Body of pancreas (tissue), 4 donors: ENCODE data around the gene C1QL2. TPM values are rescaled to one million over a fixed set of nuclear protein-coding genes. Genes with fewer than 3 reads are reported as not detected.

Source experiments
- ATAC-seq: fragments of 150-250 bp; one replicate; pipeline ENCODE4 v1.9.1; 2016
- DNase-seq, 4 donors: peaks; one replicate each; pipeline ENCODE4 v3.0.0-alpha.2; 2019
- H3K27ac ChIP-seq, 4 donors: fragments of 200-600 bp; sonication (generic); 1 replicate in 3 of 4; 2 replicates in 1 of 4; pipeline versions ENCODE4 v1.5.1 to v1.6.1; 2016 to 2019; ENCODE audit warnings: mild to moderate bottlenecking in 1 of 4, mixed read lengths in 1 of 4, moderate library complexity in 1 of 4
- H3K27me3 ChIP-seq, 2 donors: fragments of 200-600 bp; sonication (generic); one replicate each; pipeline ENCODE4 v1.6.0; 2016; ENCODE audit warnings: mild to moderate bottlenecking in 1 of 2
- H3K36me3 ChIP-seq, 2 donors: fragments of 200-600 bp; sonication (generic); replicated peaks in 1 of 2; 2 replicates each; pipeline ENCODE4 v1.5.1; 2016; ENCODE audit warnings: low read depth in 2 of 2; ENCODE audit not compliant: insufficient read depth in 1 of 2
- H3K4me1 ChIP-seq: fragments of 200-600 bp; sonication (generic); one replicate; pipeline ENCODE4 v1.6.0; 2016
- H3K4me3 ChIP-seq, 2 donors: fragments of 200-600 bp; sonication (generic); 1 replicate in 1 of 2; 2 replicates in 1 of 2; pipeline ENCODE4 v1.5.1; 2016 to 2019
- H3K9me3 ChIP-seq, 3 donors: fragments of 200-600 bp; sonication (generic); 1 replicate in 2 of 3; 2 replicates in 1 of 3; pipeline ENCODE4 v1.5.1; 2016
- POLR2A ChIP-seq, 3 donors: fragments of 450-650 bp; IDR thresholded peaks; one replicate each; pipeline ENCODE4 v1.6.1; 2016; ENCODE audit warnings: antibody characterized with exemption in 3 of 3, mild to moderate bottlenecking in 2 of 3
- WGBS, 2 donors: methylation state at CpG; one replicate each; pipeline ENCODE4 v1.1.5; 2017; 5-methylcytosine and 5-hydroxymethylcytosine counted together
- intact Hi-C: fragments of 100-400 bp; cut with DNase I; formaldehyde crosslinking; loops from one replicate; pipeline ENCODE4 v1.15.1; 2023
- total RNA-seq, 2 donors: library from RNA; depleted of rRNA; stranded (reverse); fragments of >200 nt; gene quantifications; one replicate each; pipeline ENCODE4 v1.1.0, GENCODE V29; 2016
- TF ChIP-seq, protein P1 (sequence below), 7 experiments: fragments of 450-650 bp in 4 of 7; fragments of 200-600 bp in 3 of 7; sonication (generic) in 3 of 7; IDR thresholded peaks; one replicate each; pipeline ENCODE4 v1.5.1; 2016 to 2019; ENCODE audit warnings: antibody characterized with exemption in 7 of 7

Gene C1QL2
- total RNA-seq, 2 donors from 2014 or later = 1.0 TPM; not detected in 1

DNA sequence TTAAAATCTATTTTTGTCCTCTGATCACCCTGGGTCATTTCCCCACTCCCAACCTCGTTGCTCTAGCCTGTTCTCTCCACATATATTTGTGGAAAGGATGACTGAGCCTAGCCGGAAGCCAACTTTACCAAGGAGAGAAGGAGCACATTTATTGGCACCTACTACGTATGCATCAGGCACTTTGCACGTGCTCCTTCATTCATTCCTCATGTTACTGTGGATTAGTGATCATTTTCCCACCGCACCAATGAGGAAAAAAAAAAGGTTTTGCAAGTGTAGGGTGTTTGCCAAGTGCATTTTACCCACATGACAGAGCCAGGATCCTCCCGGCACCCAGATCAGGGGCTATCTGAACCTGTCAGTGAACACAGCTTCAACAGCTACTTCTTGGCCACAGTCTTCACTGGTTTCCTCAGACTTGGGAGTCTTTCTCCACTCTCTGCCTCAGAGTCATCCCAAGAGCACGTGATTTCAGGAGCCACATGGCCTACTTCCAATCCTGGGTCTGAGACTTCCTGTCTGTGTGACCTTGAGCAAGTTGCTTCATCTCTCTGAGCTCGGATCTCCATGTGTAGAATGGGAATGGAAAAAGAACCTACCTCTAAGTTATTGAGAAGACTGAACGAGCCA, 1.9 kb upstream of the C1QL2 start:
- ATAC-seq (no peak), DNase-seq (no peak)
- Histone ChIP-seq H3K9me3 (no peaks in the 10 kb centered on the region), H3K4me1 (peaks cover 20% of the 10 kb centered on the region), H3K4me3 (no peak overlapping the region), H3K27ac (no peak overlapping the region), H3K27me3 (peaks cover 0 to 11% of the 10 kb centered on the region in 2 donors), H3K36me3 (no peaks in the 10 kb centered on the region)
- 45 to 54% methylated on average over 9 of the region's 9 CpGs for whole genome bisulfite sequencing, 2 donors
- TF ChIP-seq, protein P1, sequence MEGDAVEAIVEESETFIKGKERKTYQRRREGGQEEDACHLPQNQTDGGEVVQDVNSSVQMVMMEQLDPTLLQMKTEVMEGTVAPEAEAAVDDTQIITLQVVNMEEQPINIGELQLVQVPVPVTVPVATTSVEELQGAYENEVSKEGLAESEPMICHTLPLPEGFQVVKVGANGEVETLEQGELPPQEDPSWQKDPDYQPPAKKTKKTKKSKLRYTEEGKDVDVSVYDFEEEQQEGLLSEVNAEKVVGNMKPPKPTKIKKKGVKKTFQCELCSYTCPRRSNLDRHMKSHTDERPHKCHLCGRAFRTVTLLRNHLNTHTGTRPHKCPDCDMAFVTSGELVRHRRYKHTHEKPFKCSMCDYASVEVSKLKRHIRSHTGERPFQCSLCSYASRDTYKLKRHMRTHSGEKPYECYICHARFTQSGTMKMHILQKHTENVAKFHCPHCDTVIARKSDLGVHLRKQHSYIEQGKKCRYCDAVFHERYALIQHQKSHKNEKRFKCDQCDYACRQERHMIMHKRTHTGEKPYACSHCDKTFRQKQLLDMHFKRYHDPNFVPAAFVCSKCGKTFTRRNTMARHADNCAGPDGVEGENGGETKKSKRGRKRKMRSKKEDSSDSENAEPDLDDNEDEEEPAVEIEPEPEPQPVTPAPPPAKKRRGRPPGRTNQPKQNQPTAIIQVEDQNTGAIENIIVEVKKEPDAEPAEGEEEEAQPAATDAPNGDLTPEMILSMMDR (IDR thresholded peaks at IDR 0.05) = no peak
- TF ChIP-seq POLR2A (IDR thresholded peaks at IDR 0.05) = no peak
- intact Hi-C loops = no loop called here

- DNase-seq (no peak), ATAC-seq (no peak)
- TF ChIP-seq POLR2A (IDR thresholded peaks at IDR 0.05) = no peak
- TF ChIP-seq, protein P1 (IDR thresholded peaks at IDR 0.05) = no peak
- Histone ChIP-seq H3K9me3 (no peaks in the 10 kb centered on the region), H3K4me3 (no peak overlapping the region), H3K4me1 (peaks cover 20% of the 10 kb centered on the region), H3K27ac (no peak overlapping the region), H3K27me3 (peaks cover 0 to 19% of the 10 kb centered on the region in 2 donors), H3K36me3 (no peaks in the 10 kb centered on the region)
- WGBS, 2 donors = 3% methylated on average over 77 of the region's 78 CpGs; no CpG with 5 or more reads in 1 of the 2 donors
- intact Hi-C loops = no loop called here
Observed at GRCh38 chr2:119157850-119158511, 570 bp downstream of the C1QL2 start.

DNA sequence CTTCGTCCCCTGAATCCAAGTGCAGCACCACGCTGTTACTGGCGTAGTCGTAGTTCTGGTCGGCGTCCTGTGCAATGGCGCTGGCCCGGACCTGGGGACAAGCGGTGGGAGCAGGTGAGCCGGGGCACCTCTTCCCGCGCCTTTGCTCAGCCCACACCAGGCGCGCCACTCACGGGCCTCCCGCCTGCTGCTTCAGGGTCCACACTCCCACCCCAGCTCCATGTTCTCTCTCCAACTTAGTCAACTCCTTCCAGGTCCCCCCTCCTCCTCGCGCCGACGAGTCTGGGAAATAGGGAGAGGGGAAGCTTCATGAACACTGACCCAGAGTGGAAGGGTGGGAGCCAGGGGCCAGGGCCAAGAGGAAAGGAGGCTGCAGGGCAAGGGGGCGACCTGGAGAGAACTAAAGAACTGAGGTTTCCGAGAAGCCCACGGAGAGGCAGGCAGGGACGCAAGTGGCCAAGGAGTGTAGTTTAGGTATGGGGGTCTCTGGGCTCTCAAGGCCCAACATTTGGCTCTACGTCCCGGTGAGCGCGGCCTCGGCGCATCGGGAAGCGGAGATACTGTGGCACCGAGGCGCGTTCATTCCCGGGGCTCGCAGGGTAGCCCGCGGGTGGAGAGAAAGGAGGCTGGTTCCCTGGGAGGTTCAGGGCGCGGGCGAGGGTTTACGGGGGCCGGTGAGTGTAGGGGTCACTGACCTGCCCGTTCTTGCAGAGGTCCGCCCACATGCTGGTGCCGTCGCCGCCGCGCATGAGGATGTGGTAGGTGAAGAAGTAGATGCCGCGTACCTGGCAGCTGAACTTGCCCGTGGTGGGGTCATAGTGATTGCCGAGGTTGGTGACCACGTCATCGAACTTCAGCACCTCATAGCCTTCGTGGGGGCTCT, 1.4 kb downstream of the C1QL2 start:
- Histone ChIP-seq H3K36me3 (no peaks in the 10 kb centered on the region), H3K4me1 (peaks cover 20% of the 10 kb centered on the region), H3K4me3 (no peak overlapping the region), H3K27me3 (peaks cover 0 to 19% of the 10 kb centered on the region in 2 donors), H3K27ac (no peak overlapping the region), H3K9me3 (no peaks in the 10 kb centered on the region)
- DNase-seq (no peak), ATAC-seq (no peak)
- intact Hi-C loops = no loop called here
- WGBS, 2 donors = 3 to 4% methylated on average over 25 to 58 of the region's 58 CpGs
- TF ChIP-seq, protein P1 (IDR thresholded peaks at IDR 0.05) = no peak
- TF ChIP-seq POLR2A (IDR thresholded peaks at IDR 0.05) = no peak

GRCh38 chr2:119156105-119156890, 2.3 kb downstream of the C1QL2 start:
- 5 to 7% methylated on average over 11 to 40 of the region's 40 CpGs for whole genome bisulfite sequencing, 2 donors
- DNase-seq (no peak), ATAC-seq (no peak)
- no peaks in the 10 kb centered on the region for H3K9me3 ChIP-seq
- H3K4me1 ChIP-seq = peaks cover 20% of the 10 kb centered on the region
- no peak overlapping the region for H3K27ac ChIP-seq
- H3K4me3 ChIP-seq = no peak overlapping the region
- H3K36me3 ChIP-seq = no peaks in the 10 kb centered on the region
- peaks cover 0 to 19% of the 10 kb centered on the region in 2 donors for H3K27me3 ChIP-seq
- TF ChIP-seq POLR2A (IDR thresholded peaks at IDR 0.05) = no peak
- TF ChIP-seq, protein P1 (IDR thresholded peaks at IDR 0.05) = no peak
- intact Hi-C loops = no loop called here
